CD4-positive, alpha-beta T cell treated with Interleukin-17A for 4 hours (primary cell): Measurements from ENCODE around the gene HMGCS2.

Source experiments
- DNase-seq: peaks from one replicate; pipeline ENCODE4 v3.0.0-alpha.2; 2020; ENCODE audit warnings: mixed read lengths

Gene HMGCS2

DNA sequence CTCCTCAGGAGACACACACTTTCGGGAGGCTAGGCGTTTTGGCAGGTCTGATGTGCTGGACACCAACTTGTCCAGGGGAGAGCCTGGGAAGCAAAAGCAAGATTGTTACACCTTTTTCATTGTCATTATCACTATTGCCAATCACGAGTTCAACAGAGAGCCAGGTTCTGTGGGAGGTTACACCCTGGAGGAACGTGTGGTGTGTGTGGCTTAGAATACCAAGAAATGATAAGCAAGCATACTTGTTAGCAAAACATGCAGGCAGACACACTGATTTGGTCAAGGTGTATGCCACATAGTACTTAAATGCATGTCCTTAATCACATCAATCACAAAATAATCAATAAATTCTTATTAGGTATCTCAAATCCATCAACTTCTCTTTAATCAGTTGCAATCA is 16.1 kb downstream of the HMGCS2 start:
- DNase-seq = no peak

DNA sequence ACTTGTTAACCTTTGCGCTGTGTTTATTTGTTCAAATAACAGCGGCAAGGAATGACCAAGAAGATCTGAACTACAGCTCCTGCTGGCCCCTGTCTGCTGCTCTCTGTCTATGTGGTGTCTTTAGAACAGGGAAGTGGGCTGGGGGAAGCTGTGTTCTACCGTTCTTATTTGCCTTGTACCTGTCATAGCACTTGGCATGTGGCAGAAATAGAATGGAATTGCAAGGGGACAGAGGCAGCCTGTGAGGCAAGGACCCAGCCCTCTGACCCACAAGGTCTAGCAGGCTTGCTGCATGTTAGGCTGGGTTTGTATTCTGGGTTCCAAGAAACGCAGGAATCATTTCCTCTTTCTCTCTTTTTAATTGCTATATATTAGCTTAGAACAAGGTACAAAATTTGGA is 20.7 kb downstream of the HMGCS2 start:
- DNase-seq = no peak

DNA sequence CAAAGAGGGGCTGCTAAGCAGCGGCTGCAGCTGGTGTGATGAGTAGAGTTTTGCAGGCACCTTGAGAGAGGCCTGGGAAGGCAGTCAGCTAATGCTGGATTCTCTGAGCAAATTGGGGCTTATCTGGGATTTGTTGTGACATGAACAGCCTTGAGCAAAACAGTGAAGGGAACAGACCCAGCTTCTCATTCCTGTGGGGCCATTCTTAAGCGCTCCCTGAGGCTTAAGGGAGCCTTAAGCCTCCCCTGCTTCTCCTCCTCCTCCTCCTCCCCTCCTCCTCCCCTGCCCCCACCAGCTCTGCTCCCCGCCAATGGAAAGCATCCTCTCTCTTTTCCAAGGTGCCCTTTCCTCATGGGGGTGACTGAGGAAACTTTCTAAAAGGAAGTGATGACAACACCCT is 21.3 kb downstream of the HMGCS2 start:
- DNase-seq = no peak

DNA sequence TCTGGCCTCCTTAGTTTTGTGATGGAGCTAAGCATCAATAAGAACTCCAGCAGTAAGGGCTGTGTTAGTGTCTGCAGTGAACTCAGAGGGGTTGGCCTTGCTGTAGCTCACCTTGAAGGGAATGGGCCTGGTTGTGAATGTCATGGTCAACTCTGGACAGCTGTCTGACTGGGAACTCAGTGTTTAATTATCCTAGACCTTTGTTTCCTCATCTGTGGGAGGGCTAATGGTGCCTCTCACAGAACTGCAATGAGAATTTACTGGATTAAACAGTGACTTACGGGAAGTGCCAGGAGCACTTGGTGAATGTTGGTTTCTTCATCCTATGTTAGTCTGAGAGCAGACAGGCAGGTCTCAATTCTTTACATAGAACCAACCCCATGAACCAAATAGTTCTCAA is 23.7 kb downstream of the HMGCS2 start:
- DNase-seq = no peak

DNA sequence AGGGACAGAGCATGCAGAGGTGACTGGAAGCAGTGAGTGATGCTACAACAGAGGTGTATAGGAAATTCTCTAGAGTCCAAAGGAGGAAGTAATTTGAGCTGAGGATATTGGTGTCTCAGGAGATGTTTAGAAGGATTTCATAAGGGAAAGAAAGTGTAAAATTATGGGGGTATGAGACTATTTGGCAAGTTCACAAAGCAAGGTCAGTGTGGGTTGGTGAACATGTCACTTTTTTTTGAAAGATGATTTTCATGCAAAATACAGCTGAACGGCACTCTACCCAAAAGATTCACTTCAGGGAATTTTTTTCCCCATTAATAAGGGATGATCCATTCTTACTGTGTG is 24.1 kb downstream of the HMGCS2 start:
- DNase-seq = no peak

DNA sequence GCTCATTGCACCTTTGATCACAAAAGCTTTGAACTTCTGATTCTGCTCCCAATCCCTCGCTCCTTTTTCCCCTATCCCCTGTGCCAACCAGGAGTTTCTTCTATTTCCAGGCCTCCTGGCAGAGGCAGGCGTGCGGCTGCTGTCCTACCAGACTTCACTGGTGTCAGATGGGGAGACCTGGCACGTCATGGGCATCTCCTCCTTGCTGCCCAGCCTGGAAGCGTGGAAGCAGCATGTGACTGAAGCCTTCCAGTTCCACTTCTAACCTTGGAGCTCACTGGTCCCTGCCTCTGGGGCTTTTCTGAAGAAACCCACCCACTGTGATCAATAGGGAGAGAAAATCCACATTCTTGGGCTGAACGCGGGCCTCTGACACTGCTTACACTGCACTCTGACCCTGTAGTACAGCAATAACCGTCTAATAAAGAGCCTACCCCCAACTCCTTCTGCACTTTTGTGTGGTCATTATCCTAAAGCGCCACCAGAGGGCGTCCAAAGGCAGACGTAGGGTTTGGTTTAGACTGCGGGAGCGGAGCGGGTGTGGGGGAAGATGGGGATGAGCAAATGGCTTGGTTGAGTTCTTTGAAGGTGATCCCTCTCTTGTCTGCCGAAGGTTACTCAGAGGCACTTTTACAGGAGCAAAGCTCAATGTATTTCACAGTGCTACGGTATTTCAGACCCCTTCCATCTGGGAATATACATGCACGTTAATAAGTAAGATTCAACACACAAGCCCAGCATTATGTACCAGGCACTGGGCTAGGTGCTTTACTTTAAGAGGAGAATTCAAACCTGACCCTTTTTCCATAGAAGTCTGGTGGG is 24.7 kb downstream of the HMGCS2 start:
- peak; percentile 55 for DNase-seq

DNA sequence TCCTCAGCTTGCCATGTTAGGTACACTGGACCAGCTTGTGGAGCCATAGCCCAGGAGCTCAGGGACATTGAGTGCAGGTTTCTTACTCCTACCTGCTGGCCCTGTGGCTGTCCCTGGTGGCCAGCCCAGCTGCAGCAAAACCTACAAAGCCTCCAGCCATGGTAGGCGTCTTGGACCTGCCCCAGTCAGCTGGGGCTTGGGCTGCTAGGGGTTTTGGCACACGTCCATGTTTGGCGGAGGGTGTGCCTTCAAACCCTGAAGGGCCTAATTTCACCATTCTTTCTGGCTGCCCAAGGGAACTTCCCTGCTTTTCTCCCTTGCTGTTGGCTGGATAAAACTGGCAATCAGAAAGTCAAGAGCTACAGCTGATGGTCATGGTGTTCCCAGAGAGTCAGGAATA is 25.4 kb downstream of the HMGCS2 start:
- no peak for DNase-seq

DNA sequence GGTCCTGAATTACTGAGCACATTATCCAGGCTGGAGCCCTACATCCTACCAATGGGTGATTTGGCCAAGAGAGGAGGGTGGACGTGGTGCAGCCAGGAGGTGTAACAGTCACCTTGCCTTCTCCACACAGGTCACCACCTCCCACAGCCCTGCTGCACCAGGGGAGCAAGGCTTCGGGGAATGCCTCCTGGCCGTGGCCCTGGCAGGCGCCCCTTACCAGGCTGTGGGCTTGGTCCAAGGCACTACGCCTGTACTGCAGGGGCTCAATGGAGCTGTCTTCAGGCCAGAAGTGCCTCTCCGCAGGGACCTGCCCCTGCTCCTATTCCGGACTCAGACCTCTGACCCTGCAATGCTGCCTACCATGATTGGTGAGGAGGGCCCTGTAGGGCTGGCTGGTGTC is 26.0 kb downstream of the HMGCS2 start:
- DNase-seq = no peak

DNA sequence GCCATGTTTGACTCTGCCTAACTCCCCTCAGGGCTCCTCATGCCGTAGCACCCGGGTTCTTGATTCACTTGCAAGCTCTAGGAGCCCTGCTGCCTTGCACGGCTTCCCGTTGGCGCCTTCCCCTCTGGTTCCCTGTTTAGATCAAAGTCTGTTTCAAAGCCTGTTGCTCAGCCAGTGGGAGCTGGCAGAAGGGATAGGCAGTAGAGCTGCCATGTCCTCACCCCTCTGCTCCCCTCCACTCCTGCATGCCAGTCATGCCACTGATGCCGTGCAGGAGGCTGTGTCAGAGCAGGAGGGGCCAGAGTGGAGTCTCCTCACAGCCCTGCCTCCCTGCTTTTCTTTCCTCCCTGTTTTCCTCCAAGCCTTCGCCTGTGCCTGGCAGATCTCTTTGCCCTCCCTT is 26.5 kb downstream of the HMGCS2 start:
- no peak for DNase-seq

DNA sequence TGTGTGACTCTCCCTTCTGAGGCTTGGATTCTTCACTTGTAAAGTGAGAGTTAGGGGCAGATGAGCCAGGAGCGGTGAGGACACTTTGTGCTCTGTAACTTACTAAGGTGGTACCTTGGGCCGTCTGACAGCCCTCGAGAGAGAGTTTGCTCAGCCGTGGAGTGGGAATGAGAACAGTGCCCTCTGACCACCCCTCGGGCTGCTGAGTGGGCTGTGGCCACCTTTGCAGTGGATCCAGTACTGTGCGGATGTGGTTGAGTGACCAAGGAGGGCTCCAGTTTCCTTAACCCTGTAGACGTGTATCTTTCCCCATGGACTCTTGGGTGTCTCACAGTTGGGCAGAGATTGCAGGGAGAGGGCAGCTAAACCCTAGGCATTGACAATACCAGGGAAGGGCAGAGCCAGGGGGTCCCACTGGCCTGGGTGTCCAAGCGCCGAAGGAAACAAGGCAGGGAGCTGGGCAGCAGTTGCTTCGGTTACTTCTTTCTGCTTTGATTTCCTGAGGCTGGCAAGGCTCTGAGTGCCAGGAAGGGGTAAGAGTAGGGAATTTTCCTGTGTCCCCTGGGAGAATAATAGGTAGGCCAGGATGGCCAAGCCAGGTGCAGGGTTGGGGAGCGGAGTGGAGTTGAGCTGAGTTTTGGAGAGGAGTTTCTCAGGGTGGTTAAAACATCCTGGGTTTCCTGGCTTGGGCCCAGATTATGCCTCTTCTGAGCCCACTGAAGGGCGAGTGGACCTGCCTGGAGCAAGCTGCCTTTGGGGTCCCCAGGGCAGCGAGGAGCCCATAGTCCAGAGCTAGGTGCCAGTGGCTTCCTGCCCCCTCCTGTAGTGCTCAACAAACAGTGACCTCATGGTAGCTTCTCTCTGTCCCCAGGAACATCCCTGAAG is 27.6 kb downstream of the HMGCS2 start:
- no peak for DNase-seq

DNA sequence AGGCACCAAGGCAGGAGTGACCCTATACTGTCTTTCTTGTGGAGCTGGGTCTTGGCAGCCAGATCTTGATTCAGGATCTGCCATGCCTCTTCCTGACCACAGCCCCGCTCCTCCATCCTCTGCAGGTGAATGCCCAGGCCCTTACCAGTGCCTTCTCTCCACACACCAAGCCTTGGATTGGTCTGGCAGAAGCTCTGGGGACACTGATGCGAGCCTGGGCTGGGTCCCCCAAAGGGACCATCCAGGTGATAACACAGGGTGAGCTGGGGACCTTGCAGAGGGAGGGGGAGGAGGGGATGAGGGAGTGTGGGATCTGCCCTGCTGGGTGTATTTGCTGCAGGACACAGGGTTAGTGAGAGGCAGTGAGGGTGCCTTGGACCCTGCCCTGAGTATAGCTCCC is 28.4 kb downstream of the HMGCS2 start:
- DNase-seq = no peak

DNA sequence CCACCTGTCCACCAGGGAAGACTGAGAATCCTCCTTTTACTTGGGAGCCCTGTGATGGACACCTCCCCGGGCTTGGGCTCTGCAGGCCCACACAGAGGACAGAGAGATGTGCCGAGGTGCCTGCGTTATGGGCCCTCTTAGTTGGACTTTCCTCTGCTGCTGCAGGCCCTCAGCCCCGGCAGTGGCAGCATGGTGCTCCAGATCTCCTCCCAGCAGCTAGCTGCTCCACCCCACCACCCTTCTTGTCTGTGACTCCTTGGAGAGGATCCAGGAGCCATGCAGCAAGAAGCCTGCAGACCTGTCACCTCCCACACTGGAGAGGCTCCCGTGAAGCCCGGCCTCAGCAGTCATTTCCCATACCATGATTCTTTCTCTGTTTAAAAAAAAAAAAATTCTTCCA is 29.6 kb downstream of the HMGCS2 start:
- no peak for DNase-seq

DNA sequence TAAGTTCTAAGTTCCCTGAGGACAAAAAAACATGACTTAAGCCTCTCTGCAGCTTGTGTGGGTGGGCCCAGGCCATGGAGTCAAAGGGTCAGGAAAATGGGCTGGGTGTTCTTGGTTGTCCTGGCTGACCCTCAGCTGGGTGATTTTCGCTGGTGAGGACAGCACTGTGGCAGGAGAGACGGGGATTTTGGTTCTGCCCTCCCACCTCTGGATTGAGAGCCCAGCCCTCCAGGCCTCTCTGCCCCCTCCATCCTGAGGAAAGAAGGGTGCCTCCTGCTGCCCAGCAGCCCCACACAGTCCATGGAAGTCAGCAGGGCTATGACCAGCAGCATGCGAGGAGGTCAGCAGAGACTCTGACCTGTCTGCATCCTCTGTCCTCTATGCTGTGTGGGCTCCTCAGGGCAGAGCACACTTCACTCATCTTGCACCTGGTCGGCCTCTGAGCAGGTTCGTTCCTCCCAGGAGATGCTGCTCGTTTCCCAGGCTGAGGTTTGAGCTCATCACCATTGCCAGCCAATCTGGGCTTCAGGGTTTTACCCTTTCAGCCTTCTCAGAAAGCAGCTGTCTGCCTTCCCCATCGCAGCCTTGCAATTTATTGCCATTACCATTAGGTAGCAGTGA is 30.5 kb downstream of the HMGCS2 start:
- no peak for DNase-seq

DNA sequence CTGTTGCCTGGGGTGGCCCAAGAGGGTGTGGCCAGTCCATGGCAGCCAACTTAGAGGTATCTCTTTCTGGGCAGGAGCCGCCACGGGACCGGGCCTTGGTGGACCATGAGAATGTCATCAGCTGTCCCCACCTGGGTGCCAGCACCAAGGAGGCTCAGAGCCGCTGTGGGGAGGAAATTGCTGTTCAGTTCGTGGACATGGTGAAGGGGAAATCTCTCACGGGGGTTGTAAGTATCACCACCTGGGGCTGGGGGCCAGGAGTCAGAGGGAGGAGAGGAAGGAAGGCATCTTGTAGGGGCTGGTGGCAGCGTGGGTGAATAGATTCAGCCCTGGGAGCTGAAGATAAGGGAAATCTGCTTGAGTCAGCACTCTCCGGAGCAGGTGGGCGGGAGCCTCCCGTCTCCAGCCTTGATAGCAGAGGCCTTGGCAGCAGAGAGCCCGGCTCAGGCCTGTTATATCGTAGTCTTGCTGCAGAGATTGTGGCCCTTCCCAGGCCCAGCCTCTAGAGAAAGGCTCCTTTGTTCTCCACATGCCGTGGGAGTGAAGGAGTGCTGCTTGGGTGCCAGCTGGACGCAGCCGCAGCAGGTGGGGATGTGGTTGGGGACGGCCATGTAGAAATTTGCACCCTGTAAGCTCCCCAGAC is 31.5 kb downstream of the HMGCS2 start:
- no peak for DNase-seq

DNA sequence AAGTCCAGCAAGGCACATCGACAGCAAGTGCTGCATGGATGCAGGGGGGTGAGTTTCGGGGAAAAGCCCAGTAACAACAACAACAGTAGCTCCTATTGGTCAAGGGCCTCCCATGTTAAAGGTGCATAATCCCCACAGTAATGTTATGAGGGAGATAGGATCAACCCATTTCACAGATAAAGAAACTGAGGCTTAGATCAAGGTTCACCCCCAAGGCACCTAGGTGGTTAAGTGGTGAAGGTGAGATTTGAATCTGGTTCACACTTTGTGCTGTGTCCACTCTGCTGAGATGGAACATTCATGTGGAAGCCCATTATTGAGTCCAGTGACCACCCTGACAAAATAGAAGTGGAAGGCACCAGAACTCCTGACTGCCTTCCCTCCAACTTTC is 32.1 kb downstream of the HMGCS2 start:
- DNase-seq = no peak

DNA sequence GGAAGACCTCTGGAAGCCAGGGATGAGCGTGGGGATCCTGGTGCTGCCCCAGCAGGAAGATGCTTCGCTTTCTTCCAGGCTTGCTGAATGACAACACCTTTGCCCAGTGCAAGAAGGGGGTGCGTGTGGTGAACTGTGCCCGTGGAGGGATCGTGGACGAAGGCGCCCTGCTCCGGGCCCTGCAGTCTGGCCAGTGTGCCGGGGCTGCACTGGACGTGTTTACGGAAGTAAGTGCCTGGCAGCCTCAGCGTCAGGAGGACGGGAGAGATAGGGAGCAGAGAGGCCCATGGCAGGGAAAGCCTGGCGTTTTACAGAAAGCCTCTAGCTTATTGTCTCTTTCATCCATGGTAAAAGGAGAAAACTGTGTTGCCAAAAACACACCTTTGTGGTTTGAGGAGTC is 33.5 kb downstream of the HMGCS2 start:
- DNase-seq = no peak

DNA sequence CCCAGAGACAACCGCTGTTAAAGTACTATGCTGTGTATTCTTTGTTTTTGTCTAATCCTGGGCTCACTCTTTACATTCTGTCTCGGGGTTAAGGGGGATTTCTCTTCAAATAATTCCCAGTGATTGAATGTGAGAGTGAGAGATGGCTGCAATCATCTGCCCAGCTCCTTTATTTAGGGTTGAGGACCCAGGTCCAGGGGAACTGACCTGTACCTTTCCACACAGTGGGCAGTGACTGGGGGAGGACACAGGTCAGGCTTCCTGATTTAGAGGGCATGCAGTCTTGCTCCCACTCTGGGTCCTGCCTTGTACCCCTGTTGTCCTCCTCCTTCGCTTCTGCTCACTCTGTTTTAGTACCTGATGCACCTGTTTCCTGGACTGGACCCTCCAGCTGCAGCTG is 35.0 kb downstream of the HMGCS2 start:
- DNase-seq = no peak

DNA sequence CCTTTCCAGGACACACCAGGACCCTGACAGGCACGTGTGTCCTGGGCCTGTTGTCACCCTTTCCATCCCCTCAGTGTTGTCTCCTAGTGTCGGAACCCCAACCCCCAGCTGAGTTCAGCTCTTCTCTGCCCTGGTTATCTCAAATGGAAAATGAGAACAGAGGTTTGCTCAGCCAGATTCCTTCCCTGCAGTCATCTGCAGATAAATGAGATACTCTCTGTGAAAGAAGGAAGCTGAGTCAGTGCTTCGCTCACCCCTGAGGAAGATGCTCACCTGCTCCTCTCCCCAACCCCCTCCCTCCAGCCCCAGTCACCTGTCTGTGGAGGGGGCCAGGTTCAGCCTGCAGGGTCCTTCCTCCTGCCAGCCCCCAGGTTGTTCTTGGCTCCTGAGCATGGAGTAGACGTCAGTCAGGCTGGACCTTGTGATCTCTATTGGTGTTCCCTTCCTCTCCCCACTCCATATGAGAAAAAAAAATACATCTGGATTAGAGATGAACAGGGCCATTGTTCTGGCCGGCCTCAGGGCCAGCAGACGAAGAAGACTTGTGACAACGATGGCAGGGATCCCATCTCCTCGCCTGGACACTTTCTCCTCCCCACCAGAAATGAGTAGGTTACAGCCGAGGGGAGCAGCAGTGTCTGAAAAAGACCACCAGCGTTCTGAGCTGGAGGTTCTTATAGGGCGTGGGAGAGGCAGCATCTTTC is 36.1 kb downstream of the HMGCS2 start:
- no peak for DNase-seq

DNA sequence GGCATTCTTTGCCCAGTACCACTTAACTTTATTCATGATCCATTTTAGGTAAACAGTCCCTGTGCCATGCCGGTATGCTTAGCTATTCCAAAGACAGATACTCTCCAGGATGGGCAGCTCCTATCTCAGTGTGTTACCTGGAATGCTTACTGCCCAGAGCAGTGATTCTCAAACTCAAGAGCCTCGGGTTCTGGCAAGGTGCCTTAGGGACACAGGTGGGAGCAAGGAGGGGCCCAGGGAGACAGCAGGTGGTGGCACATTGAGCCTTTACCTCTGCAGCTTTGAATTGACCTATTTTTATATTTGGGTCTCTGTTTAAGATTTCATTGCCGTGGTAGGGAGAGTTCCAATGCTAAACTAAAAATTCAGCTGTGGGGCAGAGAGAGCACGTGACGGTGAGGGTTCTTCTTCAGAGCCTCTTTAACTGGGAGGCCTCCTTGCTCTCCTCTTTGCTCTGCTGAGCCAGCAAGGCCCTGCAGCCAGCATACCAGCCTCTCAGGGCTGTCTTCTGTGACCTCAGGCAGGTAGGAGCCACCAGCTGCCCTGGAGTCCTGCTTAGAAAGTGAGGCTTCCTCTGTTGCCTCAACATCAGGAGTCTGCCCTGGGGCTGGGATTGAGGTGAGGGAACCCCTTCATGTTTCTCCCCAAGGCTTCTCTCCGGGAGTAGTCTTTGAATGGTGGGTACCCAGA is 36.8 kb downstream of the HMGCS2 start:
- DNase-seq = no peak

DNA sequence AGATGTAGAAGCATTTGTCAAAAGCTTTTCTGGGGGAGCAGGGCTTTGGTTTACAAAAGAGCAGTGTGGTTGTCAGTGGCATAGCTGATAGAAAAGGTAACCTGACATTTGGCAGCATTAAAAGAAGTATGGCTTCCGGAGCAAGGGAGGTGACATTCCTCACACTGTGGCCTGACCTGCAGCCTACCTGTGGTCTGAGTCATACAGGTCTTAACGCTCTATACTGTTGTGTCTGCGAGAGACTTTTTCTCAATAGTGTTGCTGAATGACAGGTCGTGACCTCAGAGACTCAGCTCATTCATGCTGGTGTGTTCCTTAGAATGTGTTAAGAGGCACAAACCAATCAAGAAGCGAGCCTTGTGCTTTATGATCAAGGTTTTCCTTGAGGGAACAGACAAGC is 37.6 kb downstream of the HMGCS2 start:
- no peak for DNase-seq

DNA sequence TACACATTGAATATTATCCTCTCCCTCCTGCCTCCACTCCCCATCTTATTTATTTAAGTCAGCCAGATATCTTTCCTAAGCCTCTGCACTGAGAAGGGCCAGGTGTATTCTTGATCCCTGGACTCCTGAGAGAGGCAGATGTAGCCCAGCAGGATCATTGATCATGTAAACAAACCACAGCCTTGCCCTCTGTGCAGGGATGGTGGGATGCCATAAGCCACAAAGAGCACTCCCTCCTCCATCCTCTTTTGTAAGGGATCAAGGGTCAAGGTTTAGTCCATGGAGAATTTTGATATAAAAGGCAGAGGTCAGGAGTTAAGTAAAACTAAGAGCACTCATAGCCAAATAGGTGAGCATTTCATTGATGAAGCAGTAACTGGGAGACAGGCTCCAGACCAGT is 39.7 kb downstream of the HMGCS2 start:
- no peak for DNase-seq

DNA sequence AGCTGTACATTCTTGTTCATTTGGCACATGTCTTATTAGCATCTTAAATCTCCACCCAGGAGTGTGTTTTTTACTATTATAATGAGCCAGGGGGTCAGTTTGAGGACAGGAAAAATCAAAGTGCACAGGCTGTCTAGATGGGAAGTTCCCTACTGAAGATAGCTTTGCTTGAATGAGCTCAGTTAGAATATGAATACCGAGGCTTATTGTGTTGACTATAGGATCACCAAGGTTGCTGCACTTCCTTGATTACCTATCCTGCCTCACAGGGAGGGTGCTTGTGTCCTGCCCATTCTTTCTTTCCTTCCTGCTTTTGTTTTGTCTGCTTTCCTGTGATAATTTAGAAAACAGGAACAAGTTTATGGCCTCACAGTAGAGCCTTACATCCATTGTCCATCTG is 40.7 kb downstream of the HMGCS2 start:
- no peak for DNase-seq
